Mesenchymal stem cell (in vitro differentiated cells and primary cell): ENCODE measurements around the gene TEX36.
"Not testable (repeated sequence)": the region's sequence is repeated elsewhere in the genome, so short reads cannot be mapped to it uniquely, and the experiment has no call there.

Experiments
- DNase-seq: peaks from one replicate; pipeline ENCODE4 v3.0.0-alpha.2; 2013
- H2AFZ ChIP-seq: one replicate; pipeline ENCODE4 v1.6.1; 2013; ENCODE audit warnings: low read depth, mild to moderate bottlenecking, control low read depth, inconsistent platforms, low read length, moderate library complexity
- H2AK5ac ChIP-seq: 2 replicates; pipeline ENCODE4 v1.6.1; 2013; ENCODE audit warnings: low read length, moderate library complexity, mild to moderate bottlenecking, inconsistent platforms; ENCODE audit not compliant: severe bottlenecking
- H2BK120ac ChIP-seq: one replicate; pipeline ENCODE4 v1.6.1; 2013; ENCODE audit warnings: low read depth, mild to moderate bottlenecking, inconsistent platforms, low read length, moderate library complexity
- H2BK12ac ChIP-seq, 2 experiments: one replicate each; pipeline ENCODE4 v1.6.1; 2013; ENCODE audit warnings: inconsistent platforms in 2 of 2, low read length in 2 of 2, mild to moderate bottlenecking in 2 of 2, moderate library complexity in 2 of 2, control low read depth in 1 of 2
- H2BK15ac ChIP-seq: one replicate; pipeline ENCODE4 v1.6.1; 2013; ENCODE audit warnings: mild to moderate bottlenecking, low read depth, inconsistent platforms; ENCODE audit not compliant: poor library complexity, severe bottlenecking
- H2BK5ac ChIP-seq: 2 replicates; pipeline ENCODE4 v1.6.1; 2013; ENCODE audit warnings: low read depth, mild to moderate bottlenecking, low read length, control low read depth, inconsistent platforms; ENCODE audit not compliant: poor library complexity, severe bottlenecking
- H3K14ac ChIP-seq, 2 experiments: one replicate each; pipeline ENCODE4 v1.6.1; 2013; ENCODE audit warnings: inconsistent platforms in 2 of 2, low read length in 2 of 2, control low read depth in 1 of 2, mild to moderate bottlenecking in 1 of 2, moderate library complexity in 1 of 2
- H3K18ac ChIP-seq, 2 experiments: one replicate each; pipeline ENCODE4 v1.6.1; 2013; ENCODE audit warnings: inconsistent platforms in 2 of 2, low read length in 2 of 2, control low read depth in 1 of 2, low read depth in 1 of 2, mild to moderate bottlenecking in 1 of 2
- H3K23ac ChIP-seq, 2 experiments: one replicate each; pipeline ENCODE4 v1.6.1; 2013; ENCODE audit warnings: inconsistent platforms in 2 of 2, low read length in 2 of 2, mild to moderate bottlenecking in 2 of 2, moderate library complexity in 2 of 2, control low read depth in 1 of 2
- H3K27ac ChIP-seq: 2 replicates; pipeline ENCODE4 v1.5.1; 2013; ENCODE audit warnings: mild to moderate bottlenecking, moderate library complexity, low read length, control low read depth, inconsistent platforms; ENCODE audit not compliant: poor library complexity, severe bottlenecking
- H3K27me3 ChIP-seq, 2 experiments: 2 replicates each; pipeline versions ENCODE4 v1.6.1 to v1.7.0; 2013; ENCODE audit warnings: low read length in 2 of 2, mild to moderate bottlenecking in 2 of 2, moderate library complexity in 2 of 2, control low read depth in 1 of 2, inconsistent platforms in 1 of 2; ENCODE audit not compliant: control insufficient read depth in 1 of 2, insufficient read depth in 1 of 2
- H3K36me3 ChIP-seq, 2 experiments: 2 replicates each; pipeline versions ENCODE4 v1.6.1 to v1.7.0; 2013; ENCODE audit warnings: low read length in 2 of 2, control low read depth in 1 of 2, inconsistent platforms in 1 of 2, low read depth in 1 of 2, mild to moderate bottlenecking in 1 of 2; ENCODE audit not compliant: insufficient read depth in 2 of 2, control insufficient read depth in 1 of 2
- H3K4ac ChIP-seq, 2 experiments: one replicate each; pipeline ENCODE4 v1.6.1; 2013; ENCODE audit warnings: inconsistent platforms in 2 of 2, low read length in 2 of 2, mild to moderate bottlenecking in 2 of 2, moderate library complexity in 2 of 2, control low read depth in 1 of 2, low read depth in 1 of 2
- H3K4me1 ChIP-seq: 2 replicates; pipeline ENCODE4 v1.6.1; 2013; ENCODE audit warnings: low read depth, low read length, control low read depth; ENCODE audit not compliant: control insufficient read depth, insufficient read depth
- H3K4me2 ChIP-seq: 2 replicates; pipeline ENCODE4 v1.6.1; 2013; ENCODE audit warnings: low read length, mild to moderate bottlenecking, inconsistent platforms; ENCODE audit not compliant: poor library complexity, severe bottlenecking
- H3K4me3 ChIP-seq, 2 experiments: 2 replicates each; pipeline versions ENCODE4 v1.5.1 to v1.7.0; 2013; ENCODE audit warnings: low read length in 2 of 2, mild to moderate bottlenecking in 2 of 2, control low read depth in 1 of 2, low read depth in 1 of 2; ENCODE audit not compliant: insufficient read depth in 1 of 2
- H3K79me1 ChIP-seq: replicated peaks from 2 replicates; pipeline ENCODE4 v1.6.1; 2013; ENCODE audit warnings: mild to moderate bottlenecking, control low read depth, low read length, inconsistent platforms; ENCODE audit not compliant: poor library complexity, severe bottlenecking
- H3K9ac ChIP-seq: 2 replicates; pipeline ENCODE4 v1.7.0; 2013; ENCODE audit warnings: mild to moderate bottlenecking, low read length, moderate library complexity
- H3K9me3 ChIP-seq: 2 replicates; pipeline ENCODE4 v1.7.0; 2013; ENCODE audit warnings: mild to moderate bottlenecking, low read length; ENCODE audit not compliant: control insufficient read depth
- H4K8ac ChIP-seq: one replicate; pipeline ENCODE4 v1.6.1; 2013; ENCODE audit warnings: inconsistent platforms, mild to moderate bottlenecking, low read length, moderate library complexity
- H4K91ac ChIP-seq: one replicate; pipeline ENCODE4 v1.6.1; 2013; ENCODE audit warnings: mild to moderate bottlenecking, low read length, inconsistent platforms
- WGBS: methylation state at CpG from one replicate; pipeline ENCODE4 v1.1.7; 2013; ENCODE audit warnings: mixed read lengths; 5-methylcytosine and 5-hydroxymethylcytosine counted together

TEX36 gene

DNA sequence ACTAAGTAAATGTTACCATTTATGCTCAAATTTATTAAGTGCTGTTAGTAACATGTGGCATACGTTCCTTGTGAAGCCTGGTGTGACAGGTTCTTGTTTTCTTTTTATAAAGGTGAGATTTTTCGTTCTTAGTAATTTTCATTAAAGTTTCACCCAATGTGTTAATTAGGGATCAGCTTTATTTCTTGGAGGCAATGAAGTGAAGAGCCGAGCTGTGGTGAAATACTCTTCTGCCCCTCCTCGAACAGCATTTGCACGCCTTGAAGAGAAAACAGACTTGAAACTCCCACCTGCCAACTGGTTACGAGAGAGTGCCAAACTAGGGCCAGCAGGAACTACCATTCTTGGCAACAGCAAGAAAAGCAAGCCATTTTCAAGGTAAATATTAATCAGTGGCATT, 38.1 kb upstream of the TEX36 start:
- peaks cover 5 to 49% of the 10 kb centered on the region in 2 experiments for H3K36me3 ChIP-seq
- peak overlapping the region; percentile 99 for H3K9ac ChIP-seq
- H4K8ac ChIP-seq = no peak overlapping the region
- H2BK12ac ChIP-seq = no peak overlapping the region
- H3K4me1 ChIP-seq = peaks cover 6% of the 10 kb centered on the region
- H2AK5ac ChIP-seq = no peak overlapping the region
- H2BK5ac ChIP-seq = no peak overlapping the region
- H3K9me3 ChIP-seq = no peaks in the 10 kb centered on the region
- H3K27me3 ChIP-seq = no peaks in the 10 kb centered on the region
- no peak overlapping the region for H2BK15ac ChIP-seq
- H3K23ac ChIP-seq = no peak overlapping the region
- peak overlapping the region in 1 of 2 experiments; percentile 96 for H3K4me3 ChIP-seq
- no peak overlapping the region for H2AFZ ChIP-seq
- H3K4me2 ChIP-seq = no peak overlapping the region
- peaks cover 23% of the 10 kb centered on the region for H3K79me1 ChIP-seq
- DNase-seq = no peak
- H3K14ac ChIP-seq = no peak overlapping the region
- H2BK120ac ChIP-seq = no peak overlapping the region
- no peak overlapping the region for H3K4ac ChIP-seq
- no peak overlapping the region for H4K91ac ChIP-seq
- no peak overlapping the region for H3K18ac ChIP-seq
- H3K27ac ChIP-seq = no peak overlapping the region
- 96% methylated on average over 6 of the region's 6 CpGs for WGBS

DNA sequence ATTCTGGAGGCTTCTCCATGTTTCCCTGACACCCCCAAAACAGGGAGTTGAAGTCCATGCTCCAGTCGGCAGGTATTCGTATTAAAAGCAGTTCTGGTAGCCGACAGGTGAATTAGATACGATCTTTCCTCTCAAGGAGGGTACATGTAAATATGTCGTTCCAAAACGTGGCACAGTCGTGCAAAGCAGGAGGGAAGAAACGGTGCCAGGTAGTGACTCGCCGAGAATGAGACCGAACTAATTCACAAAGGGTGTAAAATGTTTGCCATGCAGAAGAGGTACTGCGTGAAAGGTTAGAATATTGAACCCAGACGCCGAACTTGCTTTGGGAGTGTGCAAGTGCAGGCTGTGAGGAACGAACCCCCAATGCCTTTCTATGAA, 37.0 kb upstream of the TEX36 start:
- no peak for DNase-seq
- H3K18ac ChIP-seq = peak overlapping the region; percentile 86 to 98
- peak overlapping the region; percentile 13 for H2AK5ac ChIP-seq
- H3K4me3 ChIP-seq = peak overlapping the region; percentile 96 to 99
- H3K23ac ChIP-seq = no peak overlapping the region
- 1% methylated on average over 15 of the region's 15 CpGs for WGBS
- peak overlapping the region; percentile 100 for H4K8ac ChIP-seq
- H3K4me2 ChIP-seq = peak overlapping the region; percentile 64
- peak overlapping the region in 1 of 2 experiments; percentile 6 for H2BK12ac ChIP-seq
- H2AFZ ChIP-seq = peak overlapping the region; percentile 96
- H3K79me1 ChIP-seq = peaks cover 23% of the 10 kb centered on the region
- H4K91ac ChIP-seq = no peak overlapping the region
- peak overlapping the region; percentile 85 for H2BK5ac ChIP-seq
- peak overlapping the region; percentile 77 to 96 for H3K4ac ChIP-seq
- peak overlapping the region; percentile 99 for H3K9ac ChIP-seq
- H3K14ac ChIP-seq = peak overlapping the region; percentile 83 to 99
- H3K9me3 ChIP-seq = no peaks in the 10 kb centered on the region
- peaks cover 2 to 39% of the 10 kb centered on the region in 2 experiments for H3K36me3 ChIP-seq
- peak overlapping the region; percentile 93 for H2BK120ac ChIP-seq
- peaks cover 6% of the 10 kb centered on the region for H3K4me1 ChIP-seq
- no peaks in the 10 kb centered on the region for H3K27me3 ChIP-seq
- H3K27ac ChIP-seq = peak overlapping the region; percentile 65
- no peak overlapping the region for H2BK15ac ChIP-seq

GRCh38 chr10:125719173-125720001, 36.4 kb upstream of the TEX36 start, which contains the start of gene EDRF1:
Gene EDRF1 (plus strand): TSS chr10:125719709. CDS start chr10:125719808, 99 bp downstream.
- Histone ChIP-seq H3K4me2 (peak within 1 kb of the TSS; percentile 83), H2BK12ac (peak within 1 kb of the TSS in 1 of 2 experiments; percentile 6), H2BK5ac (peak within 1 kb of the TSS; percentile 85), H3K79me1 (peaks cover 20% of the 10 kb centered on the region), H3K14ac (peak within 1 kb of the TSS; percentile 83 to 99), H3K4me3 (peak within 1 kb of the TSS; percentile 96 to 99), H4K91ac (peak within 1 kb of the TSS; percentile 94), H3K23ac (peak within 1 kb of the TSS in 1 of 2 experiments; percentile 85), H4K8ac (peak within 1 kb of the TSS; percentile 100), H3K4ac (peak within 1 kb of the TSS; percentile 77 to 96), H3K9ac (peak within 1 kb of the TSS; percentile 99), H3K9me3 (no peaks in the 10 kb centered on the region), H3K4me1 (peaks cover 6% of the 10 kb centered on the region), H3K18ac (peak within 1 kb of the TSS; percentile 97 to 98), H3K36me3 (peaks cover 0 to 33% of the 10 kb centered on the region in 2 experiments), H2AFZ (peak within 1 kb of the TSS; percentile 96), H2AK5ac (peak within 1 kb of the TSS; percentile 13), H3K27ac (peak within 1 kb of the TSS; percentile 65), H2BK120ac (peak within 1 kb of the TSS; percentile 93), H3K27me3 (no peaks in the 10 kb centered on the region), H2BK15ac (no peak within 1 kb of the TSS)
- peak; percentile 98 for DNase-seq
- WGBS = under 1% methylated on average over 72 of the region's 72 CpGs

DNA sequence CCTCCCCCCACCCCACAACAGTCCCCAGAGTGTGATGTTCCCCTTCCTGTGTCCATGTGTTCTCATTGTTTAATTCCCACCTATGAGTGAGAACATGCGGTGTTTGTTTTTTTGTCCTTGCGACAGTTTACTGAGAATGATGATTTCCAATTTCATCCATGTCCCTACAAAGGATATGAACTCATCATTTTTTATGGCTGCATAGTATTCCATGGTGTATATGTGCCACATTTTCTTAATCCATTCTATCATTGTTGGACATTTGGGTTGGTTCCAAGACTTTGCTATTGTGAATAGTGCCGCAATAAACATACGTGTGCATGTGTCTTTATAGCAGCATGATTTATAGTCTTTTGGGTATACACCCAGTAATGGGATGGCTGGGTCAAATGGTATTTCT, 31.8 kb upstream of the TEX36 start:
- 100% methylated on average over 2 of the region's 4 CpGs for WGBS

More for the DNA sequence above, 31.8 kb upstream of the TEX36 start:
- not testable (repeated sequence) for H3K9ac ChIP-seq, H2BK12ac ChIP-seq, H3K27ac ChIP-seq, H3K79me1 ChIP-seq, H2BK5ac ChIP-seq, H2AFZ ChIP-seq, H3K27me3 ChIP-seq, H3K4ac ChIP-seq, H3K18ac ChIP-seq, H2BK120ac ChIP-seq, H4K8ac ChIP-seq, H4K91ac ChIP-seq, H2AK5ac ChIP-seq, H3K4me2 ChIP-seq, H3K4me1 ChIP-seq, H3K9me3 ChIP-seq, H2BK15ac ChIP-seq, H3K36me3 ChIP-seq, H3K4me3 ChIP-seq, H3K23ac ChIP-seq, DNase-seq, H3K14ac ChIP-seq
